ENCODE measurements around the gene NUBPL. TPM values are rescaled to one million over a fixed set of nuclear protein-coding genes. Genes with fewer than 3 reads are reported as not detected.

NUBPL gene
- total RNA-seq, 5 donors from 2014 or later (not counting 1 experiment from before 2014, with no cell fraction given): 6.8 to 11.0 (median 10.2) TPM

GRCh38 chr14:31760277-31760676 is 199.1 kb downstream of the NUBPL start:
- peaks cover 12% of the 10 kb centered on the region for H3K36me3 Mint-ChIP-seq
- ATAC-seq (replicated peaks in 1 of 4) (no peak), DNase-seq (no peak)
- Histone ChIP-seq H3K9me3 (no peaks in the 10 kb centered on the region), H3K4me1 (ENCODE audit: control insufficient read depth in 1 of 2, extremely low read depth in 1 of 2, insufficient read depth in 2 of 2, low read length in 2 of 2) (no peaks in the 10 kb centered on the region), H3K27me3 (replicated peaks in 1 of 2; ENCODE audit: control insufficient read depth in 2 of 2, extremely low read depth in 1 of 2, insufficient read depth in 2 of 2, low read length in 1 of 2) (no peaks in the 10 kb centered on the region), H3K27ac (ENCODE audit: low read length) (no peak overlapping the region), H3K4me3 (ENCODE audit: control insufficient read depth in 1 of 2, extremely low read depth in 1 of 2, low read length in 1 of 2) (no peak overlapping the region), H3K36me3 (ENCODE audit: control insufficient read depth in 2 of 2, extremely low read depth in 1 of 2, insufficient read depth in 1 of 2, low read length in 1 of 2) (no peaks in the 10 kb centered on the region)
- POLR2A ChIA-PET: no interaction called here
- H3K27ac Mint-ChIP-seq: no peak overlapping the region
- H3K27me3 Mint-ChIP-seq: no peaks in the 10 kb centered on the region
- H3K4me1 Mint-ChIP-seq: no peaks in the 10 kb centered on the region
- no CpG with 5 or more reads among the region's 3 CpGs for WGBS (ENCODE audit: insufficient coverage)
- H3K4me3 Mint-ChIP-seq: no peak overlapping the region
- CTCF ChIA-PET: interaction anchor here in 1 of 2 donors (0.5 to 0.6 kb wide), 2 partner anchors 26 to 873 kb away, joined by 5 to 6 read pairs; no protein-coding TSS in a partner anchor
- H3K9me3 Mint-ChIP-seq: peaks cover 1 to 7% (median 2%) of the 10 kb centered on the region in 3 donors

DNA sequence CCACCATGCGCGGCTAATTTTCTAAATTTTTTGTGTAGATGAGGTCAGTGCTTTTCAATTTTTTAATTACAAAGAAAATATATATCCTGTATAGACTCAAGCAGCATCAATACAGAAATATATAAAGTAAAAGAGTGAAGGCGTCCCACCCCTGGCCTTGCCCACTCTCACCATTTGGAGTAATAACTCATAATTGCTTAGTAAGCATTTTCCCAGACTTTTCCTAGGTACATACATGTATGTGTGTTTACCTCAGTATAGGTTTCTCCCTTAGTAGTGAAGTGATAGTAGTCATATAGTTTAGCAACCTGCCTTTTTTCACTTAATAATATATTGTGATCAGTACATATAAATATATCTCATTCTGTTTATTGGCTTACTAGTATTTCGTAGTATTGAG is 200.1 kb downstream of the NUBPL start:
- no peak for DNase-seq
- no peaks in the 10 kb centered on the region for H3K36me3 ChIP-seq (ENCODE audit: control insufficient read depth in 2 of 2, extremely low read depth in 1 of 2, insufficient read depth in 1 of 2, low read length in 1 of 2)
- Mint-ChIP-seq H3K4me1 (no peaks in the 10 kb centered on the region), H3K4me3 (no peak overlapping the region), H3K27ac (no peak overlapping the region), H3K36me3 (peaks cover 14% of the 10 kb centered on the region), H3K9me3 (peaks cover 0 to 7% (median 2%) of the 10 kb centered on the region in 3 donors), H3K27me3 (no peaks in the 10 kb centered on the region)
- ChIA-PET POLR2A (no interaction called here), CTCF (no interaction called here)
- H3K9me3 ChIP-seq: no peaks in the 10 kb centered on the region
- H3K4me1 ChIP-seq (ENCODE audit: control insufficient read depth in 1 of 2, extremely low read depth in 1 of 2, insufficient read depth in 2 of 2, low read length in 2 of 2): no peaks in the 10 kb centered on the region
- no CpG with 5 or more reads among the region's 4 CpGs for WGBS (ENCODE audit: insufficient coverage)
- no peak overlapping the region for H3K4me3 ChIP-seq (ENCODE audit: control insufficient read depth in 1 of 2, extremely low read depth in 1 of 2, low read length in 1 of 2)
- no peak for ATAC-seq (replicated peaks in 1 of 4)
- no peak overlapping the region for H3K27ac ChIP-seq (ENCODE audit: low read length)
- no peaks in the 10 kb centered on the region for H3K27me3 ChIP-seq (replicated peaks in 1 of 2; ENCODE audit: control insufficient read depth in 2 of 2, extremely low read depth in 1 of 2, insufficient read depth in 2 of 2, low read length in 1 of 2)

- Mint-ChIP-seq H3K36me3 (peaks cover 16% of the 10 kb centered on the region), H3K27ac (no peak overlapping the region), H3K4me3 (no peak overlapping the region), H3K9me3 (peaks cover 0 to 7% (median 0%) of the 10 kb centered on the region in 3 donors), H3K27me3 (no peaks in the 10 kb centered on the region), H3K4me1 (no peaks in the 10 kb centered on the region)
- DNase-seq (no peak), ATAC-seq (replicated peaks in 1 of 4) (no peak)
- Histone ChIP-seq H3K27ac (ENCODE audit: low read length) (no peak overlapping the region), H3K9me3 (no peaks in the 10 kb centered on the region), H3K36me3 (ENCODE audit: control insufficient read depth in 2 of 2, extremely low read depth in 1 of 2, insufficient read depth in 1 of 2, low read length in 1 of 2) (no peaks in the 10 kb centered on the region), H3K4me3 (ENCODE audit: control insufficient read depth in 1 of 2, extremely low read depth in 1 of 2, low read length in 1 of 2) (no peak overlapping the region), H3K27me3 (replicated peaks in 1 of 2; ENCODE audit: control insufficient read depth in 2 of 2, extremely low read depth in 1 of 2, insufficient read depth in 2 of 2, low read length in 1 of 2) (no peaks in the 10 kb centered on the region), H3K4me1 (ENCODE audit: control insufficient read depth in 1 of 2, extremely low read depth in 1 of 2, insufficient read depth in 2 of 2, low read length in 2 of 2) (no peaks in the 10 kb centered on the region)
- 50% methylated on average over 1 of the region's 1 CpG for WGBS (ENCODE audit: insufficient coverage)
- ChIA-PET POLR2A (interaction anchor here in 1 of 2 donors (0.5 kb wide), 1 partner anchor 1125 kb away, joined by 4 read pairs; no protein-coding TSS in a partner anchor), CTCF (interaction anchor here in 1 of 2 donors (0.6 kb wide), 1 partner anchor 1400 kb away, joined by 3 read pairs; no protein-coding TSS in a partner anchor)
These were observed 201.8 kb downstream of the NUBPL start for GRCh38 chr14:31763041-31763440.

DNA sequence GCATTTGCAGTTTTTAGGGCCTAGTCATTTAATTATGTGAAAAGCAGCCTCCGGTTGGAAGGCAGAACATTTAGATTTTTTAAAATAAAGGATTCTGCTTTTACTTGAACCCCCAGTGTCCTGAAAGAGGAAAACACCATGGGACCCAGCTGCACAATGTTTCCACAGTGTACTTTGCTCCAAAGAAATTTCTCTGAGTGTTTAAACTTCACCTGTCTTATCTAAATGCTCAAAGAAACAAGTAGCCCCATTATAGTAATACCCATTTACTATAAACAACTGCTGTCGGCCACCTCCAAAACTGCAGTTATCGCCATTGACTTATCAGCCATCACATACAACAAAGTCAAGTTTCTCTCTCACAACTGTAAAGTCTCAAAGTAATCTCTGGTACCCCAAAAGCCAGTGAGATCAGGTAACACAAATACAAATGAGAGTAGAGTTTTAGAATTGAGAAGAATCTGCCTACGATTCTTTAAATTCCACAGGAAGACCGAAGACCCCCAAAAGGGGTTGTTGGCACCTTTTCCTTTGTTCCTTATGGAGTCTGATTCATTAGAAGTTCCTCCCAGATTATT is 205.2 kb downstream of the NUBPL start:
- ATAC-seq (replicated peaks in 1 of 4) (no peak), DNase-seq (no peak)
- Histone ChIP-seq H3K9me3 (no peaks in the 10 kb centered on the region), H3K4me3 (ENCODE audit: control insufficient read depth in 1 of 2, extremely low read depth in 1 of 2, low read length in 1 of 2) (no peak overlapping the region), H3K27ac (ENCODE audit: low read length) (no peak overlapping the region), H3K27me3 (replicated peaks in 1 of 2; ENCODE audit: control insufficient read depth in 2 of 2, extremely low read depth in 1 of 2, insufficient read depth in 2 of 2, low read length in 1 of 2) (no peaks in the 10 kb centered on the region), H3K4me1 (ENCODE audit: control insufficient read depth in 1 of 2, extremely low read depth in 1 of 2, insufficient read depth in 2 of 2, low read length in 2 of 2) (no peaks in the 10 kb centered on the region), H3K36me3 (ENCODE audit: control insufficient read depth in 2 of 2, extremely low read depth in 1 of 2, insufficient read depth in 1 of 2, low read length in 1 of 2) (no peaks in the 10 kb centered on the region)
- Mint-ChIP-seq H3K9me3 (peaks cover 0 to 4% (median 0%) of the 10 kb centered on the region in 3 donors), H3K36me3 (peaks cover 12% of the 10 kb centered on the region), H3K27ac (no peak overlapping the region), H3K4me3 (no peak overlapping the region), H3K27me3 (no peaks in the 10 kb centered on the region), H3K4me1 (no peaks in the 10 kb centered on the region)
- ChIA-PET POLR2A (no interaction called here), CTCF (no interaction called here)
- 40% methylated on average over 1 of the region's 5 CpGs for WGBS (ENCODE audit: insufficient coverage)

- ChIA-PET POLR2A (no interaction called here), CTCF (no interaction called here)
- Mint-ChIP-seq H3K27ac (no peak overlapping the region), H3K36me3 (peaks cover 16% of the 10 kb centered on the region), H3K4me1 (no peaks in the 10 kb centered on the region), H3K27me3 (no peaks in the 10 kb centered on the region), H3K4me3 (no peak overlapping the region), H3K9me3 (peaks cover 0 to 2% (median 0%) of the 10 kb centered on the region in 3 donors)
- H3K36me3 ChIP-seq (ENCODE audit: control insufficient read depth in 2 of 2, extremely low read depth in 1 of 2, insufficient read depth in 1 of 2, low read length in 1 of 2): no peaks in the 10 kb centered on the region
- ATAC-seq (replicated peaks in 1 of 4) (no peak), DNase-seq (no peak)
- H3K9me3 ChIP-seq: no peaks in the 10 kb centered on the region
- H3K4me1 ChIP-seq (ENCODE audit: control insufficient read depth in 1 of 2, extremely low read depth in 1 of 2, insufficient read depth in 2 of 2, low read length in 2 of 2): no peaks in the 10 kb centered on the region
- no peaks in the 10 kb centered on the region for H3K27me3 ChIP-seq (replicated peaks in 1 of 2; ENCODE audit: control insufficient read depth in 2 of 2, extremely low read depth in 1 of 2, insufficient read depth in 2 of 2, low read length in 1 of 2)
- H3K4me3 ChIP-seq (ENCODE audit: control insufficient read depth in 1 of 2, extremely low read depth in 1 of 2, low read length in 1 of 2): no peak overlapping the region
- no peak overlapping the region for H3K27ac ChIP-seq (ENCODE audit: low read length)
These were observed 207.2 kb downstream of the NUBPL start for GRCh38 chr14:31768355-31768754.

- no peak for ATAC-seq (replicated peaks in 1 of 4)
- no peak for DNase-seq
- CTCF ChIA-PET: no interaction called here
- H3K27me3 Mint-ChIP-seq: no peaks in the 10 kb centered on the region
- no peaks in the 10 kb centered on the region for H3K4me1 Mint-ChIP-seq
- no peaks in the 10 kb centered on the region for H3K36me3 ChIP-seq (ENCODE audit: control insufficient read depth in 2 of 2, extremely low read depth in 1 of 2, insufficient read depth in 1 of 2, low read length in 1 of 2)
- no peaks in the 10 kb centered on the region for H3K9me3 ChIP-seq
- H3K4me1 ChIP-seq (ENCODE audit: control insufficient read depth in 1 of 2, extremely low read depth in 1 of 2, insufficient read depth in 2 of 2, low read length in 2 of 2): no peaks in the 10 kb centered on the region
- no peak overlapping the region for H3K27ac Mint-ChIP-seq
- H3K27ac ChIP-seq (ENCODE audit: low read length): no peak overlapping the region
- H3K27me3 ChIP-seq (replicated peaks in 1 of 2; ENCODE audit: control insufficient read depth in 2 of 2, extremely low read depth in 1 of 2, insufficient read depth in 2 of 2, low read length in 1 of 2): no peaks in the 10 kb centered on the region
- H3K9me3 Mint-ChIP-seq: peaks cover 0 to 5% (median 0%) of the 10 kb centered on the region in 3 donors
- WGBS (ENCODE audit: insufficient coverage): 100% methylated on average over 1 of the region's 4 CpGs
- H3K36me3 Mint-ChIP-seq: peaks cover 31% of the 10 kb centered on the region
- POLR2A ChIA-PET: no interaction called here
- no peak overlapping the region for H3K4me3 ChIP-seq (ENCODE audit: control insufficient read depth in 1 of 2, extremely low read depth in 1 of 2, low read length in 1 of 2)
- no peak overlapping the region for H3K4me3 Mint-ChIP-seq
These were observed 209.1 kb downstream of the NUBPL start for GRCh38 chr14:31770271-31770670.

DNA sequence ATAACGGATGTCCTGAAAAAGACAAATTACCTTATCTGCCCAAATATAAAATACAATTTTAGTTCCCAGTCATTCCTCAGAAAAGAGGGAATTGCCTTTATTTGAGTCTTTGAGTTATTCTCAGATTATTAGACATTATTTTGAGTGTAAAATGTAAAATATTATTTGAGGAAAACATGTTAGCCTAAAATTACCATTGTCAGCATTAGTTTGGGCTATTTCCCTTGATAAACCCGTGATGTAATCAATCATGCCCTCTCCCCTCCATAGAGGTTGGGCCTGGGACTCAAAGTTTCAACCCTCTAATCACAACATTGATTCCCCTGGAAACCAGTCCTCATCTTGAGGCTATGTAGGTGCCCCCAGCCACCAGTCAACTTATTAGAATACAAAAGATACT is 213.4 kb downstream of the NUBPL start:
- Histone ChIP-seq H3K27ac (ENCODE audit: low read length) (no peak overlapping the region), H3K27me3 (replicated peaks in 1 of 2; ENCODE audit: control insufficient read depth in 2 of 2, extremely low read depth in 1 of 2, insufficient read depth in 2 of 2, low read length in 1 of 2) (no peaks in the 10 kb centered on the region), H3K9me3 (no peaks in the 10 kb centered on the region), H3K4me3 (ENCODE audit: control insufficient read depth in 1 of 2, extremely low read depth in 1 of 2, low read length in 1 of 2) (no peak overlapping the region), H3K36me3 (ENCODE audit: control insufficient read depth in 2 of 2, extremely low read depth in 1 of 2, insufficient read depth in 1 of 2, low read length in 1 of 2) (no peaks in the 10 kb centered on the region), H3K4me1 (ENCODE audit: control insufficient read depth in 1 of 2, extremely low read depth in 1 of 2, insufficient read depth in 2 of 2, low read length in 2 of 2) (no peaks in the 10 kb centered on the region)
- Mint-ChIP-seq H3K27me3 (no peaks in the 10 kb centered on the region), H3K36me3 (peaks cover 46% of the 10 kb centered on the region), H3K4me3 (no peak overlapping the region), H3K27ac (no peak overlapping the region), H3K4me1 (no peaks in the 10 kb centered on the region), H3K9me3 (peaks cover 0 to 14% (median 8%) of the 10 kb centered on the region in 3 donors)
- WGBS (ENCODE audit: insufficient coverage): no CpG with 5 or more reads among the region's 2 CpGs
- ChIA-PET CTCF (no interaction called here), POLR2A (no interaction called here)
- no peak for ATAC-seq (replicated peaks in 1 of 4)
- no peak for DNase-seq
